H1 (cell line): ENCODE measurements around the gene KNDC1. TPM values are rescaled to one million over a fixed set of nuclear protein-coding genes. Genes with fewer than 3 reads are reported as not detected.

Experiments used
- CTCF ChIA-PET: fragments of 300-600 bp; sonication (Branson Sonifier 250); formaldehyde crosslinking; loops from one replicate; lab custom pipeline; 2021; ENCODE audit not compliant: partially characterized antibody; lab: Charles Lee
- POLR2A ChIA-PET: fragments of 300-600 bp; sonication (Branson Sonifier 250); formaldehyde crosslinking; loops from one replicate; lab custom pipeline; 2021; ENCODE audit warnings: inconsistent platforms; ENCODE audit not compliant: partially characterized antibody; lab: Charles Lee
- DNase-seq, 2 experiments: peaks; one replicate each; pipeline versions ENCODE4 v3.0.0 to v3.0.0-alpha.2; 2010 to 2022; ENCODE audit warnings: low spot score in 2 of 2, low read depth in 1 of 2, mixed read lengths in 1 of 2
- FAIRE-seq: peaks from 2 replicates; lab custom pipeline; 2011; peaks lifted over from hg19 to GRCh38; lab: Jason Lieb, UNC
- H2AFZ ChIP-seq: 2 replicates; pipeline ENCODE4 v1.8.1; 2012; ENCODE audit warnings: low read length, inconsistent platforms
- H2AK5ac ChIP-seq: 2 replicates; pipeline ENCODE4 v1.6.1; 2013; ENCODE audit warnings: low read depth, low read length
- H2BK120ac ChIP-seq: replicated peaks from 2 replicates; pipeline ENCODE3; 2013; ENCODE audit warnings: low read depth, low read length, inconsistent platforms
- H2BK12ac ChIP-seq: 2 replicates; pipeline ENCODE4 v1.6.1; 2013; ENCODE audit warnings: low read depth, low read length
- H2BK15ac ChIP-seq: 2 replicates; pipeline ENCODE4 v1.6.1; 2013; ENCODE audit warnings: low read length
- H2BK20ac ChIP-seq: 2 replicates; pipeline ENCODE4 v1.6.1; 2013; ENCODE audit warnings: low read length
- H2BK5ac ChIP-seq: 2 replicates; pipeline ENCODE4 v1.6.1; 2013; ENCODE audit warnings: low read depth, low read length
- H3K14ac ChIP-seq: 2 replicates; pipeline ENCODE4 v1.6.1; 2013; ENCODE audit warnings: inconsistent platforms; ENCODE audit not compliant: insufficient read length
- H3K18ac ChIP-seq: 2 replicates; pipeline ENCODE4 v1.6.1; 2013; ENCODE audit warnings: low read length; ENCODE audit errors: extremely low read depth
- H3K23ac ChIP-seq: 2 replicates; pipeline ENCODE4 v1.6.1; 2013; ENCODE audit warnings: inconsistent platforms; ENCODE audit not compliant: insufficient read length
- H3K23me2 ChIP-seq: 2 replicates; pipeline ENCODE4 v1.6.1; 2013; ENCODE audit warnings: low read depth, low read length
- H3K27ac ChIP-seq: 2 replicates; pipeline ENCODE4 v1.6.1; 2011; ENCODE audit warnings: low read depth, low read length, inconsistent platforms
- H3K27me3 ChIP-seq, 4 experiments: replicated peaks in 1 of 4; 1 replicate in 1 of 4; 2 replicates in 3 of 4; pipeline versions ENCODE4 v1.6.1 to v1.8.1; 2011 to 2013; ENCODE audit warnings: low read length in 3 of 4, mild to moderate bottlenecking in 3 of 4, inconsistent platforms in 2 of 4, mixed read lengths in 2 of 4, moderate library complexity in 1 of 4; ENCODE audit not compliant: control insufficient read depth in 3 of 4, insufficient read depth in 3 of 4; ENCODE audit errors: extremely low read depth in 1 of 4
- H3K36me3 ChIP-seq, 4 experiments: 2 replicates each; pipeline versions ENCODE4 v1.6.1 to v1.8.1; 2011 to 2013; ENCODE audit warnings: mild to moderate bottlenecking in 4 of 4, low read length in 3 of 4, moderate library complexity in 2 of 4, control low read depth in 1 of 4, inconsistent platforms in 1 of 4; ENCODE audit not compliant: insufficient read depth in 4 of 4, control insufficient read depth in 2 of 4
- H3K4ac ChIP-seq: replicated peaks from 2 replicates; pipeline ENCODE3; 2013; ENCODE audit warnings: low read length, low read depth, mixed read lengths, inconsistent platforms; ENCODE audit not compliant: insufficient read length
- H3K4me1 ChIP-seq, 4 experiments: replicated peaks in 1 of 4; 1 replicate in 1 of 4; 2 replicates in 3 of 4; pipeline versions ENCODE4 v1.6.1 to v1.8.1; 2011 to 2013; ENCODE audit warnings: low read length in 3 of 4, inconsistent platforms in 2 of 4, mixed read lengths in 1 of 4; ENCODE audit not compliant: insufficient read depth in 4 of 4, control insufficient read depth in 3 of 4
- H3K4me2 ChIP-seq, 2 experiments: 2 replicates each; pipeline versions ENCODE4 v1.6.1 to v1.8.1; 2011 to 2013; ENCODE audit warnings: low read depth in 2 of 2, low read length in 2 of 2, control low read depth in 1 of 2, inconsistent platforms in 1 of 2, mild to moderate bottlenecking in 1 of 2; ENCODE audit not compliant: insufficient read depth in 1 of 2
- H3K4me3 ChIP-seq, 4 experiments: fragments of 200-600, 300-600 bp in 1 of 4; sonication (generic), shearing (Covaris generic), sonication (Bioruptor Twin) in 1 of 4; 2 replicates each; pipeline versions ENCODE4 v1.5.1 to v1.8.1; 2011 to 2016; ENCODE audit warnings: low read length in 4 of 4, low read depth in 3 of 4, control low read depth in 2 of 4, inconsistent platforms in 2 of 4, mild to moderate bottlenecking in 2 of 4, mixed read lengths in 1 of 4, moderate library complexity in 1 of 4; ENCODE audit not compliant: insufficient read depth in 2 of 4; ENCODE audit errors: extremely low read depth in 1 of 4
- H3K56ac ChIP-seq: replicated peaks from 2 replicates; pipeline ENCODE3; 2013; ENCODE audit warnings: low read depth, mild to moderate bottlenecking, mixed read lengths, low read length, inconsistent platforms; ENCODE audit not compliant: insufficient read length
- H3K79me1 ChIP-seq: 2 replicates; pipeline ENCODE4 v1.6.1; 2013; ENCODE audit warnings: low read depth, low read length, control low read depth
- H3K79me2 ChIP-seq, 2 experiments: 2 replicates each; pipeline versions ENCODE4 v1.6.1 to v1.8.1; 2012 to 2013; ENCODE audit warnings: low read length in 2 of 2, mild to moderate bottlenecking in 2 of 2, inconsistent platforms in 1 of 2; ENCODE audit not compliant: insufficient read depth in 2 of 2, control insufficient read depth in 1 of 2
- H3K9ac ChIP-seq, 4 experiments: replicated peaks in 1 of 4; 1 replicate in 1 of 4; 2 replicates in 3 of 4; pipeline versions ENCODE4 v1.6.1 to v1.8.1; 2011 to 2013; ENCODE audit warnings: low read depth in 3 of 4, low read length in 3 of 4, control low read depth in 2 of 4, mild to moderate bottlenecking in 2 of 4, moderate library complexity in 2 of 4, inconsistent platforms in 1 of 4; ENCODE audit errors: extremely low read depth in 1 of 4
- H3K9me3 ChIP-seq, 2 experiments: 2 replicates each; pipeline versions ENCODE4 v1.6.1 to v1.8.1; 2012 to 2013; ENCODE audit warnings: mild to moderate bottlenecking in 2 of 2, moderate library complexity in 2 of 2, control low read depth in 1 of 2, inconsistent platforms in 1 of 2, low read depth in 1 of 2, low read length in 1 of 2, mixed read lengths in 1 of 2; ENCODE audit not compliant: insufficient read depth in 2 of 2
- H4K20me1 ChIP-seq, 2 experiments: replicated peaks in 1 of 2; 2 replicates each; pipeline versions ENCODE3 to v1.8.1; 2011 to 2013; ENCODE audit warnings: inconsistent platforms in 2 of 2, low read length in 2 of 2, mild to moderate bottlenecking in 1 of 2; ENCODE audit not compliant: insufficient read depth in 2 of 2, control insufficient read depth in 1 of 2
- H4K5ac ChIP-seq: 2 replicates; pipeline ENCODE4 v1.6.1; 2013; ENCODE audit warnings: low read length, low read depth, mixed read lengths, inconsistent platforms; ENCODE audit not compliant: insufficient read length
- H4K8ac ChIP-seq: 2 replicates; pipeline ENCODE4 v1.8.0; 2013; ENCODE audit warnings: mild to moderate bottlenecking, moderate library complexity, low read length, inconsistent platforms; ENCODE audit not compliant: insufficient read depth; ENCODE audit errors: extremely low read depth
- H4K91ac ChIP-seq: replicated peaks from 2 replicates; pipeline ENCODE3; 2013; ENCODE audit warnings: low read length, mixed read lengths, inconsistent platforms; ENCODE audit not compliant: insufficient read length
- BCL11A ChIP-seq, 2 experiments: IDR thresholded peaks; one replicate each; pipeline ENCODE4 v1.6.1; 2011; ENCODE audit warnings: low read depth in 2 of 2, low read length in 2 of 2, mild to moderate bottlenecking in 2 of 2
- CREB1 ChIP-seq: IDR thresholded peaks from 2 replicates; pipeline ENCODE4 v1.6.1; 2012; ENCODE audit warnings: inconsistent platforms
- KDM1A ChIP-seq: fragments of 200-600, 300-600 bp; sonication (generic); IDR thresholded peaks from 2 replicates; pipeline ENCODE4 v1.7.1; 2016; ENCODE audit warnings: mild to moderate bottlenecking, low read length, borderline replicate concordance
- MAFK ChIP-seq: IDR thresholded peaks from 2 replicates; pipeline ENCODE4 v1.6.1; 2012; ENCODE audit warnings: low read depth, mild to moderate bottlenecking, improper control_type of control experiment, low read length
- SAP30 ChIP-seq: fragments of 300-600 bp; sonication (generic); IDR thresholded peaks from 2 replicates; pipeline ENCODE4 v1.7.1; 2012; ENCODE audit warnings: low read length, moderate library complexity, mild to moderate bottlenecking, inconsistent platforms; ENCODE audit not compliant: insufficient read depth, insufficient replicate concordance
- TEAD4 ChIP-seq: IDR thresholded peaks from 2 replicates; pipeline ENCODE4 v1.6.1; 2012; ENCODE audit warnings: low read depth, low read length, inconsistent platforms, mixed read lengths
- YY1 ChIP-seq: IDR thresholded peaks from 2 replicates; pipeline ENCODE4 v1.6.1; 2011; ENCODE audit warnings: low read depth, mild to moderate bottlenecking, low read length
- WGBS, 2 experiments: shearing (Covaris generic) in 1 of 2; methylation state at CpG; one replicate each; pipeline versions ENCODE4 v1.1.6 to v1.1.7; 2013 to 2015; ENCODE audit warnings: low lambda C conversion rate in 2 of 2, mixed read lengths in 2 of 2, inconsistent platforms in 1 of 2, low coverage in 1 of 2, missing lambda C conversion rate in 1 of 2; ENCODE audit not compliant: insufficient replicate concordance in 2 of 2, insufficient coverage in 1 of 2, insufficient read length in 1 of 2; ENCODE audit errors: extremely low coverage in 1 of 2, missing lambda C conversion rate in 1 of 2; 5-methylcytosine and 5-hydroxymethylcytosine counted together
- polyA plus RNA-seq, 7 experiments: library from polyadenylated mRNA; depleted of rRNA in 3 of 7; stranded (reverse) in 5 of 7; unstranded in 2 of 7; fragments of >200 nt in 5 of 7; fragments of 200-250 nt in 2 of 7; gene quantifications; 1 replicate in 5 of 7; 2 replicates in 1 of 7; 4 replicates in 1 of 7; pipeline versions ENCODE4 v1.2.1 to v1.2.3, GENCODE V29; 2011 to 2013; ENCODE audit warnings: missing spikeins in 2 of 7, mixed read lengths in 2 of 7
- total RNA-seq: library from RNA; stranded (reverse); fragmentation: NEBNext Ultra II Directional; extraction: Animal tissue kit (Norgen Biotek cat#: 25700); gene quantifications from 2 replicates; pipeline ENCODE4 v1.2.1, GENCODE V29; 2021
- TF ChIP-seq, protein P1 (sequence below): IDR thresholded peaks from 2 replicates; pipeline ENCODE4 v1.6.1; 2012; ENCODE audit warnings: inconsistent platforms

KNDC1 gene
- total and polyA plus RNA-seq, 2 of the 8 experiments (the other 6 are each of a cell fraction or from before 2014, with no cell fraction given): 7.5 to 16.7 TPM

DNA sequence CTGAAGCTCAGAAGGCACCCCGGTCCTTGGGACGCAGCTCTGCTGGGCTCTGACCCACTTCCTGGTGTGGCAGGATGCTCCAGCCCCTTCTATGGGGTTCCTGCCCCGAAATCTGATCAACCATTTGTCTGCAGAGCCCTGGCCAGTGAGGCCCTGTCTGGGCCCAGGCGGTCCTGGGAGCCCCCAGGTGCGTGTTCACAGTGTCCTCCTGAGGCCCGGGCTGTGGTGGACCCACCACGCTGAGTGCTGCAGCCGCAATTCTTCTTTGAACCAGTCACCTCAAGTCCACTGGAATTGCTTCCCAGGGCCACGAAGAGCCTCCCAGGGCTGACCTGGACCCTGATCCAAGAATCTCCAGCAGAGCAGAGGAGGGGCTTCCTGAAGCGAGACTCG lies 19.1 kb downstream of the KNDC1 start:
- H3K18ac ChIP-seq: no peak overlapping the region
- no peaks in the 10 kb centered on the region for H3K27me3 ChIP-seq
- H3K4me3 ChIP-seq: no peak overlapping the region
- H2AK5ac ChIP-seq: no peak overlapping the region
- H3K9me3 ChIP-seq: peaks cover 14 to 17% of the 10 kb centered on the region in 2 experiments
- H3K4me2 ChIP-seq: no peak overlapping the region
- WGBS, 2 experiments: 83% methylated on average over 11 of the region's 11 CpGs; no CpG with 5 or more reads in 1 of the 2 experiments
- H3K4ac ChIP-seq: no peak overlapping the region
- H2BK12ac ChIP-seq: no peak overlapping the region
- H4K8ac ChIP-seq: no peak overlapping the region
- H4K91ac ChIP-seq: no peak overlapping the region
- no peak overlapping the region for H2BK15ac ChIP-seq
- no peak overlapping the region for H3K27ac ChIP-seq
- TF ChIP-seq KDM1A (no peak), SAP30 (no peak), TEAD4 (no peak), BCL11A (IDR thresholded peaks at IDR 0.05; ENCODE audit: low read depth in 2 of 2, low read length in 2 of 2) (no peak), CREB1 (no peak), MAFK (no peak), YY1 (no peak)
- TF ChIP-seq, protein P1, sequence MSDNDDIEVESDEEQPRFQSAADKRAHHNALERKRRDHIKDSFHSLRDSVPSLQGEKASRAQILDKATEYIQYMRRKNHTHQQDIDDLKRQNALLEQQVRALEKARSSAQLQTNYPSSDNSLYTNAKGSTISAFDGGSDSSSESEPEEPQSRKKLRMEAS: no peak
- FAIRE-seq (no peak), DNase-seq (no peak)
- POLR2A ChIA-PET: interaction anchor here (0.9 to 2.4 kb wide), 8 partner anchors 9 to 193 kb away, joined by 3 to 10 read pairs (median 4); no protein-coding TSS in a partner anchor
- H3K23ac ChIP-seq: no peak overlapping the region
- H3K79me2 ChIP-seq: no peaks in the 10 kb centered on the region
- no peaks in the 10 kb centered on the region for H3K4me1 ChIP-seq
- no peak overlapping the region for H4K5ac ChIP-seq
- H2BK5ac ChIP-seq: peak overlapping the region; percentile 24; the same call in 1 of the 2 replicates
- H3K9ac ChIP-seq: no peak overlapping the region
- peaks cover 0 to 23% of the 10 kb centered on the region in 2 experiments for H4K20me1 ChIP-seq
- no peak overlapping the region for H2BK20ac ChIP-seq
- no peak overlapping the region for H2AFZ ChIP-seq
- H3K36me3 ChIP-seq: peaks cover 0 to 10% (median 4%) of the 10 kb centered on the region in 4 experiments; a peak in 4 of 8 replicates
- H3K56ac ChIP-seq: no peak overlapping the region
- peaks cover 28% of the 10 kb centered on the region for H3K23me2 ChIP-seq
- CTCF ChIA-PET: interaction anchor here (1.4 kb wide), 1 partner anchor 18 kb away, joined by 5 read pairs; no protein-coding TSS in a partner anchor
- no peak overlapping the region for H3K14ac ChIP-seq
- no peak overlapping the region for H2BK120ac ChIP-seq
- no peaks in the 10 kb centered on the region; the same call in 1 of the 2 replicates for H3K79me1 ChIP-seq
